HG02763 (cell line): ENCODE measurements around the gene FAM222B.

ENCODE experiments used
- ATAC-seq: cut with Tn5 transposase; IDR thresholded peaks from one replicate; pipeline ENCODE4 v1.9.1; 2021; ENCODE audit warnings: mild to moderate bottlenecking, moderate library complexity; ENCODE audit not compliant: unreplicated experiment

Gene FAM222B

GRCh38 chr17:28716740-28717577 is 125.6 kb downstream of the FAM222B start:
- no peak for ATAC-seq

GRCh38 chr17:28715217-28715616 is 127.4 kb downstream of the FAM222B start:
- no peak for ATAC-seq

GRCh38 chr17:28714281-28714680 is 128.3 kb downstream of the FAM222B start:
- no peak for ATAC-seq

- no peak for ATAC-seq
Observed at GRCh38 chr17:28712705-28713415, 129.7 kb downstream of the FAM222B start.

- ATAC-seq = no peak
Observed at GRCh38 chr17:28712032-28712704, 130.4 kb downstream of the FAM222B start.

- ATAC-seq = no peak
Observed at GRCh38 chr17:28711723-28712031, 130.9 kb downstream of the FAM222B start, which contains the start of gene PROCA1. TSS of gene PROCA1 (minus strand) at chr17:28711888. CDS start at chr17:28711660, 228 bp downstream.

GRCh38 chr17:28710861-28711722 is 131.5 kb downstream of the FAM222B start:
- peak; percentile 79 for ATAC-seq

GRCh38 chr17:28707339-28707720 is 135.3 kb downstream of the FAM222B start:
- ATAC-seq = no peak

- no peak for ATAC-seq
Observed at GRCh38 chr17:28706471-28707338, 135.9 kb downstream of the FAM222B start.
